ENCODE results near the gene HS1BP3.
A peak's percentile ranks its signal among the peaks of the same experiment; 100 is the strongest.

The HS1BP3 gene

GRCh38 chr2:20582600-20583221 is 68.2 kb downstream of the HS1BP3 start:
- DNase-seq: peak; percentile 82

- DNase-seq: no peak
Observed at GRCh38 chr2:20580690-20581437, 70.0 kb downstream of the HS1BP3 start.

GRCh38 chr2:20579866-20580265 is 71.0 kb downstream of the HS1BP3 start:
- peak; percentile 36 for DNase-seq

- peak; percentile 69 for DNase-seq
Observed at GRCh38 chr2:20578895-20579825, 71.7 kb downstream of the HS1BP3 start.

- no peak for DNase-seq
Observed at GRCh38 chr2:20578266-20578894, 72.5 kb downstream of the HS1BP3 start.

- no peak for DNase-seq
Observed at GRCh38 chr2:20577495-20578235, 73.2 kb downstream of the HS1BP3 start.

- peak; percentile 86 for DNase-seq
Observed at GRCh38 chr2:20576598-20577115, 74.2 kb downstream of the HS1BP3 start.

- DNase-seq: no peak
Observed at GRCh38 chr2:20575935-20576597, 74.8 kb downstream of the HS1BP3 start.

- no peak for DNase-seq
Observed at GRCh38 chr2:20575414-20575813, 75.5 kb downstream of the HS1BP3 start.

- DNase-seq: no peak
Observed at GRCh38 chr2:20574930-20575329, 76.0 kb downstream of the HS1BP3 start.

- no peak for DNase-seq
Observed at GRCh38 chr2:20574423-20574911, 76.4 kb downstream of the HS1BP3 start.

- no peak for DNase-seq
Observed at GRCh38 chr2:20573620-20574422, 77.1 kb downstream of the HS1BP3 start.

GRCh38 chr2:20572221-20572620 is 78.7 kb downstream of the HS1BP3 start:
- DNase-seq: no peak

- DNase-seq: no peak
Observed at GRCh38 chr2:20571644-20572215, 79.2 kb downstream of the HS1BP3 start.

GRCh38 chr2:20571231-20571630 is 79.7 kb downstream of the HS1BP3 start:
- DNase-seq: no peak

- no peak for DNase-seq
Observed at GRCh38 chr2:20570249-20570648, 80.6 kb downstream of the HS1BP3 start.

- no peak for DNase-seq
Observed at GRCh38 chr2:20569464-20570223, 81.3 kb downstream of the HS1BP3 start.

GRCh38 chr2:20568501-20569463 is 82.1 kb downstream of the HS1BP3 start:
- no peak for DNase-seq
